HepG2 (cell line): Measurements from ENCODE around the gene CHID1. TPM values are rescaled to one million over a fixed set of nuclear protein-coding genes. Genes with fewer than 3 reads are reported as not detected.

Source experiments
- DRAP1 ChIP-seq: IDR thresholded peaks from 2 replicates; pipeline ENCODE4 v1.6.1; 2016; ENCODE audit warnings: missing genetic modification reagents, missing compliant biosample characterization
- HINFP ChIP-seq: sonication (generic); formaldehyde crosslinking; IDR thresholded peaks from 2 replicates; pipeline ENCODE4 v1.4.0; 2020; ENCODE audit warnings: low read depth, mild to moderate bottlenecking, missing genetic modification reagents
- MIXL1 ChIP-seq: IDR thresholded peaks from 2 replicates; pipeline ENCODE4 v1.6.1; 2016
- NFAT5 ChIP-seq: sonication (generic); formaldehyde crosslinking; IDR thresholded peaks from 2 replicates; pipeline ENCODE4 v1.4.0; 2020; ENCODE audit warnings: missing genetic modification reagents
- NONO ChIP-seq, 2 experiments: fragments of 450-650 bp in 1 of 2; sonication (generic) in 1 of 2; formaldehyde crosslinking in 1 of 2; IDR thresholded peaks in 1 of 2; conservative IDR thresholded peaks in 1 of 2; 2 replicates each; pipeline versions ENCODE4 v1.6.1 to v1.8.0; 2017 to 2022; ENCODE audit warnings: mild to moderate bottlenecking in 1 of 2, missing genetic modification reagents in 1 of 2, moderate library complexity in 1 of 2
- NR2C2 ChIP-seq: sonication (generic); formaldehyde crosslinking; IDR thresholded peaks from 2 replicates; pipeline ENCODE4 v1.4.0; 2020; ENCODE audit warnings: missing genetic modification reagents, mild to moderate bottlenecking, moderate library complexity, borderline replicate concordance
- RERE ChIP-seq: IDR thresholded peaks from 2 replicates; pipeline ENCODE4 v1.6.1; 2016; ENCODE audit warnings: low read depth, missing genetic modification reagents, missing compliant biosample characterization
- SIN3B ChIP-seq: fragments of 150-350 bp; IDR thresholded peaks from 2 replicates; pipeline ENCODE4 v1.6.1; 2014; ENCODE audit warnings: low read length
- SSRP1 ChIP-seq: IDR thresholded peaks from 2 replicates; pipeline ENCODE4 v1.6.1; 2016; ENCODE audit warnings: control low read depth
- THYN1 ChIP-seq: sonication (generic); formaldehyde crosslinking; IDR thresholded peaks from 2 replicates; pipeline ENCODE4 v1.8.1; 2023; ENCODE audit warnings: low read depth, mild to moderate bottlenecking, moderate library complexity, missing genetic modification reagents, borderline replicate concordance
- ZNF33B ChIP-seq: sonication (generic); formaldehyde crosslinking; IDR thresholded peaks from 2 replicates; pipeline ENCODE4 v1.5.1; 2020; ENCODE audit warnings: mild to moderate bottlenecking, missing genetic modification reagents
- ZNF652 ChIP-seq: IDR thresholded peaks from 2 replicates; pipeline ENCODE4 v1.6.1; 2016; ENCODE audit warnings: low read depth, borderline replicate concordance
- ZSCAN5A ChIP-seq: sonication (generic); formaldehyde crosslinking; IDR thresholded peaks from 2 replicates; pipeline ENCODE4 v1.8.0; 2022; ENCODE audit warnings: mild to moderate bottlenecking, missing genetic modification reagents, borderline replicate concordance
- polyA plus RNA-seq, 8 experiments: library from polyadenylated mRNA; depleted of rRNA in 3 of 8; stranded (reverse) in 7 of 8; unstranded in 1 of 8; fragments of >200 nt; fragmentation: Illumina TruSeq in 4 of 8; extraction: Trizol in 4 of 8; gene quantifications; 2 replicates each; pipeline versions ENCODE4 v1.2.1 to v1.2.3, GENCODE V29; 2011 to 2016; ENCODE audit warnings: low read depth in 4 of 8, missing spikeins in 1 of 8, mixed read lengths in 1 of 8; ENCODE audit not compliant: insufficient read depth in 1 of 8
- total RNA-seq, 5 experiments: library from RNA; depleted of rRNA; stranded (reverse); fragments of >200 nt; fragmentation: Illumina TruSeq; extraction: Trizol; gene quantifications; 2 replicates each; pipeline ENCODE4 v1.2.3, GENCODE V29; 2016; ENCODE audit warnings: low read depth in 1 of 5

The CHID1 gene
- total and polyA plus RNA-seq, 2 of the 13 experiments (the other 11 are each of a cell fraction or from before 2014, with no cell fraction given): 65.1 to 93.6 TPM

- TF ChIP-seq HINFP (CRISPR knock-in tag) (0 out of 2 replicates have a peak, but pooled peaks have one; percentile 18), SSRP1 (CRISPR knock-in tag) (no peak), ZNF33B (CRISPR knock-in tag) (no peak), NR2C2 (CRISPR knock-in tag) (peak; percentile 68), THYN1 (no peak), NONO (IDR thresholded peaks at IDR 0.05) (no peak), NONO (CRISPR knock-in tag; conservative IDR thresholded peaks at IDR 0.05) (peak; percentile 92), NFAT5 (CRISPR knock-in tag) (no peak), DRAP1 (peak; percentile 48; the same call in 1 of the 2 replicates), RERE (CRISPR knock-in tag) (no peak), ZNF652 (no peak), ZSCAN5A (CRISPR knock-in tag) (no peak), SIN3B (no peak), MIXL1 (CRISPR knock-in tag) (no peak)
Observed at GRCh38 chr11:838441-839279, 72.0 kb downstream of the CHID1 start (continued).
